22Rv1 (cell line): ENCODE data around the gene SHCBP1.
"Not testable (repeated sequence)": the region's sequence is repeated elsewhere in the genome, so short reads cannot be mapped to it uniquely, and the experiment has no call there.

Experiments used
- H3K27ac ChIP-seq: fragments of 450-650 bp; 2 replicates; pipeline ENCODE4 v1.5.1; 2017
- CTCF ChIP-seq: fragments of 450-650 bp; IDR thresholded peaks from 2 replicates; pipeline ENCODE4 v1.5.1; 2017; ENCODE audit warnings: mild to moderate bottlenecking
- ZFX ChIP-seq: fragments of 450-650 bp; IDR thresholded peaks from 2 replicates; pipeline ENCODE4 v1.6.1; 2017; ENCODE audit warnings: antibody characterized with exemption, borderline replicate concordance

SHCBP1 gene

DNA sequence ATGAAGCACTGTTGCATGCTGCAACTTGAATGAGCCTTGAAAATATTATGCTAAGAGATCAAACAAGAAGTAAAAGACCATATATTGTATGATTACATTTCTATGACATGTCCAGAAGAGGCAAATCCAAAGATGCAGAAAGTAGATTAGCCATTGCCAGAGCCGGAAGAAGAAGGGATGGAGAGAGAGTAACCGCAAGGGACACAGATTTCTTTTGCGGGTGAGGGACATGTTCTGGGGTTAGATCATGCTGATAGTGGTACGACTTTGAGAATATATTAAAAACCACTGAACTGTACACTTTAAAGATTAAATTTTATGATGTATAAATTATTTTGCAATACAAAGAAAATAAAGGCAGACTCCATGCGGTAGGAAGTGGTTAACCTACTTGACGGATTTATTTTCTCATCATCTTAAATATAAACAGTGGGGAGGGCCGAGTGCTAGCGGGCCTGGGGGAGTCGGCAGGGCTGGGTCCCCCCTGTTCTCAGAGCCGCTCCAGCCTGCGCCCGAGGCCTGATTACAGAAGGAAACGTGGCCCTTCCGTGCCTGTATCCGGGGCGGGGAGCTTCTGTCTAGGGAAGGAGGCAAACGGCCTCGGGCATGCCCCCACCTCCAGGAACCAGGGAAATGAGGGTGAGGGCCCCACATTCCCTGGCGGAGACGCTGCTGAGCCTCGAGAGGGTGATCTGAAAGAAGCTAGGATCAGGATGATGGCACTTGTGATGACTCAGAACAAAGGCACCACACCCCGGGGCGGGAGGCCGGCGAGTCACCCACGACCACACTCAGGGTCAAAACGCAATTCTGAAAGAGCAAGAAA, 48.0 kb downstream of the SHCBP1 start:
- TF ChIP-seq ZFX (no peak), CTCF (no peak)
- H3K27ac ChIP-seq: no peak overlapping the region

DNA sequence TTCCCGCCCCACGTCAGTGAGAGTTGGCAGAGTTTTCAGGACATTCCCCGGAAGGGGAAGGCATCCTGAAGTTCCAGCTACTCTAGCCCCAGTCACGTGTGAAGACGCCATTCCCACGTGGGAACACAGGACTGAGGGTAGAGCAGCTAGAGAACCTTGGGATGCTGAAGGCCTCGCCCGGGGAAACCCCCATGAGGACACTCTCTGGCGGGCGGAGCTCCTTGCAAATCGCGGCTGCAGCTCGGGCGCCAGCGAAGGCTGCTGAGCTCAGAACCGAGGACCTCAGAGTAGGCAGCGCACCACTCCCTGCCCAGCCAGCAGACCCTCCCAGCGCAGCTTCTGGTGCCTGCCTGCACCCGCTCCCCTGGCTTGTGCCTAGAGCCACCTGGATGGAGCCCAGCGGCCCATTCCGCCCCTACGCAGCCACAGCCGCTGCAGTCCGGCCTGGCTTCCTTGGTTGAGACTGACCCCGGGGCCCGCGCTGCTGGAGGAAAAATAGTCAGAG, 51.9 kb downstream of the SHCBP1 start:
- TF ChIP-seq CTCF (no peak), ZFX (no peak)
- peak overlapping the region; percentile 60 for H3K27ac ChIP-seq

- TF ChIP-seq ZFX (no peak), CTCF (no peak)
- peak overlapping the region; percentile 60 for H3K27ac ChIP-seq
Observed at GRCh38 chr16:46568472-46569230, 52.5 kb downstream of the SHCBP1 start.

GRCh38 chr16:46562979-46563378, 58.2 kb downstream of the SHCBP1 start:
- H3K27ac ChIP-seq: no peak overlapping the region
- TF ChIP-seq ZFX: no peak
- no peak for TF ChIP-seq CTCF

- no peak for TF ChIP-seq CTCF
- no peak for TF ChIP-seq ZFX
- no peak overlapping the region for H3K27ac ChIP-seq
Observed at GRCh38 chr16:46558018-46558417, 63.2 kb downstream of the SHCBP1 start.

- no peak overlapping the region for H3K27ac ChIP-seq
- TF ChIP-seq CTCF (no peak), ZFX (no peak)
Observed at GRCh38 chr16:46555951-46556350, 65.2 kb downstream of the SHCBP1 start.

DNA sequence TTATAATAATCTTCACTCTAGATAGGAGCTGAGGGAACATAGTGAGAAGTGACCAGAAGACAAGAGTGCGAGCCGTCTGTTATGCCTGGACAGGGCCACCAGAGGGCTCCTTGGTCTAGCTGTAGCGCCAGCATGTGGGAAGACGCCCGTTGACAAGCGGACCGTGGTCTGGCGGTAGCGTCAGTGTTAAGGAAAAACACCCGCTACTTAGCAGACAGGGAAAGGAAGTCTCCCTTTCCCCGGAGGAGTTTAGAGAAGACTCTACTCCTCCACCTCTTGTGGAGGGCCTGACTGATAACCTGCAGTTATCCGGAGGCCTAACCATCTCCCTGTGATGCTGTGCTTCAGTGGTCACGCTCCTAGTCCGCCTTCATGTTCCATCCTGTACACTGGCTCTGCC, 66.7 kb downstream of the SHCBP1 start:
- not testable (repeated sequence) for H3K27ac ChIP-seq
- TF ChIP-seq CTCF: peak; percentile 88
